NCI-H187 treated with DMSO at 0.1 percent for 48 hours (cell line): Measurements from ENCODE around the gene PARD3B.

Source experiments
- DNase-seq: peaks from one replicate; lab custom pipeline; 2025; lab: John Stamatoyannopoulos, UW

PARD3B gene

DNA sequence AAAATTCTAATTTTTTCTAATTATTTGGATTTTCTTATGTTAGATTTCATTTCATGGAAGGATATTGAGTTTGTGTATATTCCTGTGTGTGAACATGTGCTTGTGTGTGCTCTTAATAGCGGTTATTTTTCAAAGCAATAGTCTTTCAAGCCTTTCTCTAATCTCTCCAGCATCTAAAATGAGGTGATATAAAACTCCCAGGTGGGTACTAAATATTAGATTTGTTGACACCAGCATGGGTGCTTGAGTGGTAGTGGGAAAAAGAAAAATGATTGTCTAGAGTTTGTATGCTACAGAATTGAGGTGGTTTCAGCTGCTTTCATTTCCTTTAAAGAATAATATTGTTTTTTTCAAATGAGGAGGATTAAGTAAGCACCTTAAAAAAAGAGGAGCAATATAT, 296.8 kb downstream of the PARD3B start:
- DNase-seq = no peak

DNA sequence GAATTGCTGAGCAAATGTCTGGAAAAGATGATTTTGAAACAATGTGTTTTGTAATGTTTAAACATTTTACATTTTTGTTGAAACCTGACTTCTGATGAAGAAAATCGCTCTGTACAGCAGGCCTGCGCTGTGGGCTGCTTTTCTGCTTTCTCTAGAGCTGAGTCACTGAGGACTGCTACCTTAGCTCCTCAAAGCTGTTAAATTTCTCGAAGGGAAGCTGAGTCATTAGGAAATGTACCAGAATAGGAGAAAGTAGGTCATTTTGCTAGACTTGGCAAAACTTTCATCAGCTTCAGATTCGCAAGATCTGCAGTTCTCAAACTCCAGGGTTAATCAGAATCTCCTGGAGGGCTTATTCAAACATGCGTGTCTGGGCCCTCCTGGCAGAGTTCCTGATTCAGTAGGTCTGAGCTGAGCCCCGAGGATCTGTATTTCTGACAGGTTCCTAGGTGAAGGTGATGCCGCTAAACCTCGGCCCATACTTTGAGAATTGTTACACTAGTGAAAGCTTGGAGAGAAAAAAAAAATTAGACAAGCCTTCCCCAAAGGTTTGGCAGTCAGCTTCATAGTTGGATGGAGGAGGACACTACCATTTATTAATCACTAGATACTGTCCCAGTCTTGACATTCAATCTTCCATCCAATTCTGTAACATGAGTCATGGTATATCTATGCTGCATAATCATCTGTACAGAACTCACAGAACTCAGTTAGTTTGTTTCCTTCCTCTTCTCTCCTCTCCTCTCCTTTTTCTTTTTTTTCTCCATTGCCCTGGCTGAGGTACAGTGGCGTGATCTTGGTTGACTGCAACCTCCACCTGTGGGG, 297.6 kb downstream of the PARD3B start:
- no peak for DNase-seq

DNA sequence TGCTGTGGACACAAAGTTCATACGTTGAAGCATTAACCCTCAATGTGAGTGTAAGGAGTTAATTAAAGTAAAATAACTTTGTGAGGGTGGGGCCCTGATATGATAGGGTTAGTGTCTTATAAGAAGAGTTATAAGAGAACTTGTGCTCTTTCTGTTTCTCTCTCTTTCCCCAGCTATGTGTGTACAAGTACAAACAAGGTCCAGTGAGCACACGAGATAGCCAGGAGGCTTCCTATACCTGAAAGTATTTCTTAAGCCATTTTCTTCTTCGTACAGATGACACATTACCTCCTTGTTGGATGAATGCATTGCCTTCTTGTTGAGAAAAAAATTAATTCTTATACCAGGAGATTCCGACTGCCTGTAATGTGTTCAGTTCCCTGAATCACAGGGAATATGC, 301.2 kb downstream of the PARD3B start:
- no peak for DNase-seq

DNA sequence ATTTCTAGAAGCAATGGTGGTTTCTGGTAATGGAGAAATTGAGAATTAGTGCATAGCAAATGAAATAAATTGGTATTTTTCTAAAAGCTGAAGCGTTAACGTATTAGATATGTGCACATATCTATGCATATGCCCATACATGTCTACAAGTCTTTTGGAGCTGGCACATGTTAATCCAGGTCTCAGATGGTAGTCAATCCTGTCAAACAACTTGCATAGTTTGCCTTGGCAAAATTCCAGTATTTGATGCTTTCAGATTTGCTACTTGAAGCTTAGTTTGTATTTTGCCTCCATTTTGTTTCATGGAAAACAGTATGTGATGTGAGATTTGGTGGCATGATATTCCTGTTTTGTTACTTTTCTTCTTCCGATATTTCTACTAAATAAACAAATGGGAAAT, 304.6 kb downstream of the PARD3B start:
- no peak for DNase-seq

DNA sequence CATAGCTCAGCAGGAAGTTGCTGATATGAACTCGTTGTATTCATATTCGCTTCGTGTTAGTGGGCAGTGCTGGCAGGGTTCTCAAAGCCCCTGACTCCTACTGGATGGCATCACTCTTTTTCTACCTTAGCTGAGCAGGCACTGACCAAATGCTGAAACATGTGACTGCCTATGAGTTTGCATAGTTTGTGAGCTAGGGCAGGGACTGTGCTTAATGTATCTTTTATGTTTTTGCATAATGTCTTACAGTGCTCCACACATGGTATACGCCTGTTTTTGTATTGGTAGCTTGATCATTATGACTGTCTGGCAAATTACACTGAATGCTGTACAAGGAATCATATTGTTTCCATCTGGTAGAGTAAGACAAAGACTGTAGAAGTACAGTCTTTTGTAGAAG, 305.3 kb downstream of the PARD3B start:
- no peak for DNase-seq

DNA sequence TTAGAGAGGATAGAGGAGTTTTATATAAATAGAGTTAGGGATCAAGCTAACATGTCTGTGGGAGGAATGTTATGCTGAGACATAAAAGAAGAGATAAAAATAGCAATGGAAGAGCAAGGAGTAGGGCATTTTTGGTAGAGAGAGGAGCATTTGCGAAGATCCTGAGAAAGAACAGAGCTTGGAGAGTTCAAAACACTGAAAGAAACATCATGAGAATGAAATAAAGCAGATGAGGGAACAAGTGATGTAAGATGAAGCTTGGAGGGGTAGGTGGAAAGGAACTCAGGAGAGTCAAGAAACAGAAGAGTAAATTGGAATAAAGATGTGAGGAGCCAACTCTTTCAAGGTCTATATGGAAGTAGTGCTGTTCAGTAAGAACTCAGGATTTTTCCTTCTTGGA, 308.6 kb downstream of the PARD3B start:
- DNase-seq = no peak

DNA sequence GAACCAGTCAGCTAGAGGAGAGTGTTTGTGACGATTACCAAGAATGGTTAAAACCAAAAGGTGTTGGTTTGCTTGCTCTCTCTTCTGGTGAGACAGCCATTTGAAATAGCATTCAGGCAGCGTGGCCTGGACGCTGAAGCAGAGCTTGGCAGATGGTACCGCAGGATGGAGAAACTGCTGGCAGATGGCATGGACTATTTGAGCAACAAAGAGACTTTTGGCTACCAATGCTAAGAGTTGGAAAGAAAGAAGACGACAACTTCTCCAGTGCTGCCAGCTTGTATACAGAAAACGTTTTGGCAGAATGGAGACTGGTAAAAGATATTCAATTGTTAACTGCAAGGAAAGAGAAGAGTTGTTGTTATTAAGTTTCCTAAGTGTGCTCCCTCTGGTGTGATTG, 315.0 kb downstream of the PARD3B start:
- DNase-seq = no peak

DNA sequence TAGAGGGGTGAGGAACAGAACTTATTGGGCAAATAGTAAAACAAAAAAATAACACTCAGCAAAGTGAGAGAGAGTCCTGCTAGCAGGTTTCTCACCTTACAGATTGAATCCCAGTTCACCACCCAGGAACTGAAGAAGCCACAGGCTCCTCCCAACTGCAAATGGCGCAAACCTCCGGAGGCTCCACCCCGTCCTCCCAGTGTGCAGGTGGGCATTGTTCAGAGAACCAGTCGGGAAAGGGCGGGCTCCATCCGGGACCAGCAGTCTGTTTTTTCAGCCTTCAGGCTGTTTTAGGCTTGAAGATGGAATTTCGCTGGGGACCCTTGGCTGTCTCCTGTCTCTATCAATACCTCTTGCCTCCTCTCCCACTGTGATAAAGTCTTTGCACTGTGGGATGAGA, 317.5 kb downstream of the PARD3B start:
- DNase-seq = no peak

DNA sequence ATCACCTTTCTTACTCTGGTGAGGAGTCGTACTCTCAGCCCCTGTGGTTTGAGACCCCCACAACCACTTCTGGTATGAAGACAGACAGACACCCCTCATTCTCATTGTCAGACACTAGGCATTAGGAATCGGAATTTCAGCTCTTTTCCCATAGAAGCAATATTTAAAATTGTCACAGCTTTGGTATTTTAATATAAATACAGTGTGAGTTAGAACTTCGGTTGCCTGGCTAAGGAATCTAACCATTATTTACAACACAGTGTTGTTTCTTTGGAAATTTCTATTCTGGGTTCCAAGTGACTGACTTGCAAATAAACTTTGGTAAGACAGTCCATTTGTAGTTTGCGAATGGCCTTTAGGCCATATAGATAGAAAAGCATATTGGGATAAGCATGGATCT, 318.1 kb downstream of the PARD3B start:
- no peak for DNase-seq

DNA sequence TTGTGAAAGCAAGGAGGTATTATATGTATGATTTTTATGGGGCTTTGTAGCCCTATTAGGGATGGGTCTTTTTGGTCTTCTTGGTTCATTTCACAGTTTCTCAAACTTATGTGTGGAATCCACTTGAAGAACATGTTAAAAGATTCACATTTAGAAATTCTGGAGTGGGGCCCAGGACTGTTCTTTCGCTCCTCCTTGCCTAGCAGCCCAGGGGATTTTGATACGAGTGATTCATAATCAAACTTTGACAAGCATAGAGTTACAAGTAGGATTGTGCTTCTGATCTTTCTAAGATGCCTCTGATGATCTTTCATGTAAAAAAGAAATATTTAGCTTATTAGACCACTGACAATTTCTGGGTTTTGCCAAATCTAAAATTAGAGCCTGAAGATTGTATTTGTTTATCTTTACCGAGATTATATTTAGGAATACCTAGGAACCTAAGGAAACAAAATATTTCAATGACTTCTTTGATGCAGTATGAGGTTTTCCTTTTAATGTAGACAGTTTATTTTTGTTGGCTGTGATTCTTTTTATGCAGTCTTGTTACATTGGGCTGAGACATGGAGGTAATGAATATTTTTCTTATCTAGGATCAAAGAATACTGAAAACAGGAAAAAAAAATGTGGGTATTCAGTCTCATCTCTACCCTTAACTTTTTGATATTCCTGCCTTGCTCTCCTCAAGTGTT, 324.0 kb downstream of the PARD3B start:
- DNase-seq = no peak

DNA sequence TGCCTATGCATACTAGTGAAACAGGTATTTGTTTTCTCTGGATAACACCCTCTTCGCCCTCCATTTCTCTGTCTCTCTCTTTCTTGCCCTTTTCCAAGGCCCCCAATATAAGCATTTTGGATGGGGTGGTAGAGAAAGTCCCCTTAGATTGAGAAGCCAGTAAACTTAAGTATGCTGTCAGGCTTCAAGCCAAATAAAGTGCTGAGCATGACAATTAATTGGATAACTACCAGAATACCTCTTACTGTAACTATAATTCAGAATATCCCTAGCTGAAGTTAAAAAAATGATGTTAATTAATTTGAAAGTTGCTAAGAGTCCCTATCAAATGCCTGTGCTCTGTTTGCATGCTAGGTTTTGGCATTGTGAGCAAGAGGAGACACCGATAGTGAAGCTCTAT, 324.8 kb downstream of the PARD3B start:
- DNase-seq = no peak

DNA sequence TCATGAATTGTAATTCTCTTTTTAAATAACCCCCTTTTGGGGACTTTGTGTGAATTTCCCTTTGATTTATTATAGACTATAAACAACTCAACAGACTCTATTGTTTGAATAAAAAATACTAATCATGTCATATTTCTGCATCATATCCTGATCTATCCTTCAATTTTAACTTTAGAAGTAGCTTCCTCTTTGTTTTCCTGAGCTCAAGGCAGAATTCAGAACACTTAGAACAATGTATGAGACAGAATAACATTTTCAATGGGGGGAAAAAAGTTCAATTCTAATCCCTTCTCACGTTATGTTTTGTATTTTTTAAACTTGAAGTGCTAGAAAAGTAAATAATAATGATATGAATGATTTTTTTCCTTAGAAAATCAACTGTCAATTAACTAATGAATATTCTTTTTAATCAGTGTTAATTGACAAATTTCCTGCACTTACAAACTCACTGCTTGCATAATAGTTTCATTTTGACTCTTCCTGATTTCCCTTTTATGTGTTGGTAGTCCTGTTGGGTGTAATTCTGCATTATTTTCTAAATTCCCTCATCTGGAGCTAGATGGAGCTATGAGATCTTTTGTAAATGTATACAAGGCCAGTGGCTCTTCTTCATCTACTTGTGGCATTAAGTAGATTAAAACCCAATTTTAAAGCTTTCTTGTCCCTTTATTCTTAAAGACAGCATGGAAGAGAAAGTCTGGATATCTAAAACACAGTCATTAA, 326.1 kb downstream of the PARD3B start:
- DNase-seq = no peak

DNA sequence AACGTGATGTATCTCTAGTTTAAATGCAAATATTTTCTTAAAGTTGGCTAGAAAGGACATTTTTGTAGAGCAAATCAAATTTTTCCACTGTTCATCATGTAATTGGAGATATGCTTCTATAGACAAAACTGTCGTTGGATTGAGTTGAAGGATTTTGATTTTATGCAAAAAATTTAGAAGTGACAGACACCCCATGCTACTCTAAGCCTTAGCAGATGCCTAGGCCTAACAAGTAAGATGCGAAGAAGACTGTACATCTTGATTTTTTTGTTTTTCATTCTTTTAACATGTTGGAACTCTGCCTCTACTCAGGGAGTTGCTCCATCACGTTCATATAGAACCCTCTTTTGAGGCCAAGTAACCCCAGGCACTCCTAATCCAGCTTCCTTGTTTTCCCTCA, 331.0 kb downstream of the PARD3B start:
- DNase-seq = no peak

DNA sequence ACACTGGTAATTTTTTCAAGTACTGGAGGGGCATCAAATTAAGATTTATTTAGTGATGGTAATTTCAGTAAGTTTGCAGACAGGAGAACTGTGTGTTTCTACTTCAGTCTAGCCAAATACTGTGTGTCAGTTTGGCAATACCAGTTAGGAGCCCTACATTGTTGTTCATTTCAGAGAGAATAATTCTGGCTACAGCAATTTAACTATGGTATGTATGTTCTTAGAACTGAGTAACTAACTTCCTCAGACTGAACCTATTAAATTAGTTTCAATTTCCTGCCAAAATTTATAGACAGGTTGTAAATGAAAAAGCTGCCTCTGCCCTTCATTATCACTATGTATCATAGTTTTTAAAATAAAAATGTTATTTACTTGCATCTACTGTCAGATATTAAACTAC, 332.4 kb downstream of the PARD3B start:
- no peak for DNase-seq

DNA sequence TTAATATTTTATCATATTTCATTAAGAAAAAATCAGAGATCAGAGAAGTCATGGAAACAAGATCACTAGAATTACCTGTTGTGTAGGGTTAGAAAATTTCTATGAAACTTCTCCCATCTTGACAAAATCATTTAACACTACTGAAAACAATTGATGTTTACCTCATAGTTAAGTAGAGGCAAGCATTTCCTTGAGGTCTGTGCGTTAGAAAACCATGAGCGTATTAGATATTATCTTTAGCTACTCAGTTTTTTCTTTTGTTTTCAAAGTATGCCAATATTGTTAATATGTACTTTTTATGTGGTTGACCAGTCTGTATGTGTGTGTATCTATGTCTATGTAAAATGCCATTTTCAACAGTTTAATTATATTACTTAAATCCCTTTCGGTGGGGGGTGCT, 335.7 kb downstream of the PARD3B start:
- DNase-seq = no peak

DNA sequence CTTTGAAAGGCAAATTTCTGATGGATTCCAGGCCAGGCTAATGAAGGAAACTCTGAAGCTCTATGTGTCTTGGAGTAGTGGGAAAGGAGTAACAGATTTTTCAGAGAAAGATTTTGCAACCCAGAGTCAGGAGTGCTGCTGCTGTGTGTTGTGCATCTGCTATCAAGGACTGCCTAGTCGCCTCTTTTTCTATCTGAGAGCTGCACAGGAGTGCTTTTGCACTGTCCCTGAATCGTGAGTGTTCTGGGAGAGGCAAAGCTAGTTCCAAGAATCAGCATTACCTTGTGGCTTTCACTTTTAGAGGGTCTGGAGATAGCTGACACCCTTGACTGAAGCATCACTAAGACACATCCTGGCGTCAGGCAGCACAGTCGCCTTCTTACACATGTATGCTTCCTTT, 336.4 kb downstream of the PARD3B start:
- DNase-seq = no peak

DNA sequence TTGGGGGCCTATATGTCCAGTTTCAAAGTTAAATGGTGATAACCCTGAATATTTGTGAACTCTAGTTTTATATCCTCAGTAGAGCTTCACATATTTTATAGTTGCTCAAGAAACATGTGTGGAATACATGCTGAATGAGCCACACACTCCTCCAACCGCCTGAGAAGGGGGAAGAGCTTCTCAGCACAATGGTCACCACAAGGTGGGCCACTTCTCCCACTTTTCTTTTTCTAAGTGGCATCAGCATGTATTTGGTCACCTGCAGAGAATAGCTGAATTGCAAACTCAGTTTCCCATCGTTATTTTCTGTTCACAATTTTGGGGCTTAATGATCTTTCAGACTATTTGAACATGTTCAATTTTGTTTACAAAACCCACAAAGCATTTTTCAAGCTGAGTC, 340.5 kb downstream of the PARD3B start:
- DNase-seq = no peak

DNA sequence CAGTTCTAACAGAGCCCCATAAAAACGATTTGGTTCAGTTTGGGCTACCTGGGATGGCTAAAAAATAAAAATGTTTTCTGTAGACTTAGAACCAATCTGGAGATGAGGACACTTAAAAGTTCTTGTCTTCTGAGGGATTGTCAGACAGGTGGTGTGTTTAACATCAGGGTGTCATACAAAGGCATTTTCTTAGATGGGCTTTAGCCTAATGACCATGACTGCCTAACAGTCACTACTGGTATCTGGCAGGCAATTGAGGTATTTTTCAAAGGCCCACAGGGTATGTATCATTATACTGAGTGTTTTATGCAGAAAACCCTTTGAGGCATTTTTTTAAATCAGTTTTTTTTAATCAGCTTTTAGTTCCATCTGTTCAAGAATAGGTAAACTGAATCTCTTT, 341.4 kb downstream of the PARD3B start:
- no peak for DNase-seq

DNA sequence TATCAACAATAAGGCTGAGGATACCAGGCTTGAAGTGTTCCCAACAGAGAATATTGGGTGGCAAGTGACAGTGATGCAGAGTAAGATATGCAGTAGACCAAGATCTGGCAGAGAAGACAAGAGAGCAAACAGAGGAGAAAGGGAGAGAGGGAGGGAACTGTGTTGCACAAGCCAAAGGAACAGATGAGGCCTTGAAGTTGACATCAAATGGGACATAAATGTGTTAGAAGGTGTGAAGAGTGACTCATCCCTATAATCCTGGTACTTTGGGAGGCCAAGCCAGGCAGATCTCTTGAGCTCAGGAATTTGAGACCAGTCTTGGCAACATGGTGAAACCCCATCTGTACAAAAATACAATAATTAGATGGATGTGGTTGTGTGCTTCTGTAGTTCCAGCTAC, 342.9 kb downstream of the PARD3B start:
- no peak for DNase-seq

DNA sequence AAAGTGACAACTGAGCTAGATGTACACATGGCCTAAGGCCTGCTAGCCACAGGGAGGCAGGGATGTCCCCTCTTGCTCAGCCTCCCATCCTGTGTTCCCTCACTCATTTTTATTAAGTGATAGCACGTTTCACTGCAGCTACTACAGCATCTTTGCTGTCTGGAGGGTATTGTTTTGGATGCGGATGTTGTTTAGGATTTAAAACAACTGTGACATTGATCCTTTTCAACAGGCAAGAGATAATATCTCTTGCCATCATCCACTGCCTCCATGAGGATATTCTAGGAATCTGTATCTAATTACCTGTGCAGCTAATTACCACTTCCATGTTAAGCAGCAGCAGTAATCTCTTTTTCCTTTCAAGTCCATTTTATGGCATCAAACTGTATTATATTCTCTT, 345.4 kb downstream of the PARD3B start:
- DNase-seq = no peak

DNA sequence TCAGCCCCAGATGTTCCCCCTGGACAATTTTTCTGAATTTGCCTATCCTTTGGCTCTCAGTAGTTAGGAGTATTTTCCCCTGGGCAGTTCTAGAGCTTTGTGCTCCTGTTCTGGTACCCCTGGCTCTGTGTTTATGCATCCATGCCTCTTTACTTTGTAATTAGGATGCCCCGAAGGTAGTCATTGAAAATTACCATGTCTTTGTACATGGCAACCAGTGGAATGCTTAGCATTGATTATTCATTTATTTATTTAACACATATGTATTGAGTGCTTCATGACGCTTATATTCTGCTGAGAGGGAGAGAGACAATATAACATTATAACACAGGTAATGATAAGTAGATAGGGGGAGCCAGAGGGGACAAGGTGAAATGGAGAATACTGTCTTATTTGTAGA, 346.5 kb downstream of the PARD3B start:
- DNase-seq = no peak

DNA sequence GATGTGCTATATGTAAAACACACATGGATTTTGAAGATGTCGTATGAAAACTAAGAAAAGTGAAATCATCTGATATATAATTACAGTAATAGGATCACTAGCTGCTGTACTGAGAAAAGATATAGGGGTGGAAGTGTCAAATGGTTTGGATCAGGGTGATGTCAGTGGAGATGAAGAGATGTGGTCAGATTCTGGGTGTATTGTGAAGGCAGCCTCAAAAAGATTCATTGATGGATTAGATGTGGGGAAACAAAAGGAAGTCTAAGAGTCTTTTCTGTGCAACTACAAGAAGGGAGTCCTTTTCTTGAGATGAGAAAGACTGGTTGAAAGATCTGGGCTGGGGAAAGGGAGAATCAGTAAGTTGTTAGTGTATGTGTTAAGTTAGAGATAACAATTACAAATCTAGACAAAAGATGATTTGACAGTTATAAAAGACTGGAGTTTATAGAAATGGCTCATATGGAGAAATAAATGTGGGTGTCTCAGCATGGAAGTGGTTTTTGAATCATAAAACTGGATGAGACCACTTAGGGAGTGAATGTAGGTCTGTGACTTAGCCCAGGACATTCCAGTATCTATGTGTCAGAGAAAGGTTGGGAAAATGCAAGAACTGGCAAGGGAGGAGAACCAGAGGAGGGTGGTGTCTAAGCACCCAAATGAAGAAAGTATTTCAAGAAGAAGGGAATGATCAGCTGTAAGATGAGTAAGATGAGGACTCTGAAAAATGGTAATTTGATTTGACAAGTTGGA, 347.4 kb downstream of the PARD3B start:
- DNase-seq = no peak
